A549 (cell line): ENCODE measurements around the gene ANKRD65. TPM values are rescaled to one million over a fixed set of nuclear protein-coding genes. Genes with fewer than 3 reads are reported as not detected.
A peak's percentile ranks its signal among the peaks of the same experiment; 100 is the strongest.
"Not testable (repeated sequence)": the region's sequence is repeated elsewhere in the genome, so short reads cannot be mapped to it uniquely, and the experiment has no call there.

Experiments
- ATAC-seq, 2 experiments: fragments of 200-7000 bp in 1 of 2; fragments of >200 bp in 1 of 2; cut with Nextera tagmentation in 1 of 2; cut with Tn5 transposase in 1 of 2; 3 replicates each; pipeline versions ENCODE4 v1.8.0 to v1.9.1; 2018 to 2020; ENCODE audit warnings: mild to moderate bottlenecking in 1 of 2, moderate library complexity in 1 of 2
- CTCF ChIA-PET: fragments of 300-600 bp; sonication (Branson Sonifier 250); formaldehyde crosslinking; extraction: SDS; loops from one replicate; lab custom pipeline; 2021; ENCODE audit warnings: antibody characterized with exemption, inconsistent platforms; lab: Yijun Ruan, JAX
- POLR2A ChIA-PET: fragments of 350-600 bp; formaldehyde crosslinking; extraction: SDS; loops from one replicate; lab custom pipeline; 2021; ENCODE audit warnings: antibody characterized with exemption, inconsistent platforms; lab: Yijun Ruan, JAX
- DNase-seq, 2 experiments: peaks; one replicate each; pipeline versions ENCODE4 v3.0.0 to v3.0.0-alpha.2; 2011 to 2016; ENCODE audit warnings: low read depth in 1 of 2, low spot score in 1 of 2
- FAIRE-seq: peaks from 2 replicates; lab custom pipeline; 2011; peaks lifted over from hg19 to GRCh38; lab: Jason Lieb, UNC
- H3K27ac ChIP-seq, 2 experiments: fragments of >200 bp; sonication (Bioruptor Twin); formaldehyde crosslinking; 3 replicates each; pipeline ENCODE4 v1.5.1; 2016 to 2017
- H3K4me1 ChIP-seq: fragments of >200 bp; sonication (Bioruptor Twin); formaldehyde crosslinking; 3 replicates; pipeline ENCODE4 v1.6.1; 2016
- H3K4me2 ChIP-seq: fragments of >200 bp; sonication (Bioruptor Twin); formaldehyde crosslinking; 3 replicates; pipeline ENCODE4 v1.6.1; 2016
- H3K4me3 ChIP-seq: fragments of >200 bp; sonication (Bioruptor Twin); formaldehyde crosslinking; 3 replicates; pipeline ENCODE4 v1.5.1; 2016
- H3K9me3 ChIP-seq: fragments of >200 bp; sonication (Bioruptor Twin); formaldehyde crosslinking; 3 replicates; pipeline ENCODE4 v1.6.1; 2016
- FOSB ChIP-seq: fragments of 250-450 bp; sonication (Bioruptor Pico); IDR thresholded peaks from 2 replicates; pipeline ENCODE4 v1.5.0; 2020; ENCODE audit warnings: mild to moderate bottlenecking, moderate library complexity
- FOXS1 ChIP-seq: fragments of 250-450 bp; sonication (Bioruptor Pico); IDR thresholded peaks from 2 replicates; pipeline ENCODE4 v1.5.0; 2020; ENCODE audit warnings: mild to moderate bottlenecking, moderate library complexity
- HOXB13 ChIP-seq: fragments of 250-450 bp; sonication (Bioruptor Pico); IDR thresholded peaks from 2 replicates; pipeline ENCODE4 v1.5.0; 2020; ENCODE audit warnings: low read depth, mild to moderate bottlenecking, moderate library complexity
- HOXB5 ChIP-seq: fragments of 250-450 bp; sonication (Bioruptor Pico); IDR thresholded peaks from 2 replicates; pipeline ENCODE4 v1.5.0; 2020; ENCODE audit warnings: mild to moderate bottlenecking, moderate library complexity
- JUNB ChIP-seq: fragments of >200 bp; sonication (Bioruptor Twin); formaldehyde crosslinking; IDR thresholded peaks from 2 replicates; pipeline ENCODE4 v1.6.1; 2016
- MAFK ChIP-seq: fragments of 450-650 bp; IDR thresholded peaks from 2 replicates; pipeline ENCODE4 v1.6.1; 2014; ENCODE audit not compliant: partially characterized antibody
- NFE2L2 ChIP-seq: fragments of 150-350 bp; conservative IDR thresholded peaks from 2 replicates; pipeline ENCODE4 v1.6.1; 2014; ENCODE audit warnings: low read length
- PHF8 ChIP-seq: fragments of 200-600 bp; sonication (generic); IDR thresholded peaks from 2 replicates; pipeline ENCODE4 v1.6.1; 2016; ENCODE audit warnings: low read depth, mild to moderate bottlenecking, antibody characterized with exemption, moderate library complexity, borderline replicate concordance
- RAD21 ChIP-seq, 2 experiments: fragments of >200 bp in 1 of 2; sonication (Bioruptor Twin) in 1 of 2; formaldehyde crosslinking in 1 of 2; IDR thresholded peaks in 1 of 2; conservative IDR thresholded peaks in 1 of 2; 2 replicates in 1 of 2; 3 replicates in 1 of 2; pipeline ENCODE4 v1.6.1; 2012 to 2018; ENCODE audit warnings: inconsistent platforms in 1 of 2
- RNF2 ChIP-seq: fragments of 200-600 bp; sonication (generic); IDR thresholded peaks from 2 replicates; pipeline ENCODE4 v1.6.1; 2016; ENCODE audit warnings: low read depth, mild to moderate bottlenecking, antibody characterized with exemption, moderate library complexity, borderline replicate concordance
- ZC3H11A ChIP-seq: fragments of 450-650 bp; IDR thresholded peaks from 2 replicates; pipeline ENCODE4 v1.6.1; 2014; ENCODE audit warnings: antibody characterized with exemption, mild to moderate bottlenecking
- WGBS: methylation state at CpG from one replicate; pipeline ENCODE4 v1.1.6; 2017; ENCODE audit errors: missing lambda C conversion rate; 5-methylcytosine and 5-hydroxymethylcytosine counted together
- polyA plus RNA-seq, 4 experiments: library from polyadenylated mRNA; depleted of rRNA in 3 of 4; stranded (reverse); fragments of >200 nt; fragmentation: RNase III in 1 of 4; extraction: RNeasy Plus Mini Kit Qiagen cat#74134 plus additional on column Dnase treatment in 1 of 4; gene quantifications; 2 replicates in 3 of 4; 3 replicates in 1 of 4; pipeline ENCODE4 v1.2.3, GENCODE V29; 2011 to 2017
- TF ChIP-seq, protein P1 (sequence below): fragments of >200 bp; sonication (Bioruptor Twin); formaldehyde crosslinking; IDR thresholded peaks from 3 replicates; pipeline ENCODE4 v1.5.1; 2016
- TF ChIP-seq, protein P2 (sequence below): IDR thresholded peaks from 2 replicates; pipeline ENCODE4 v1.6.1; 2012; ENCODE audit warnings: low read depth, borderline replicate concordance
- TF ChIP-seq, protein P3 (sequence below): fragments of >200 bp; sonication (Bioruptor Twin); formaldehyde crosslinking; IDR thresholded peaks from 2 replicates; pipeline ENCODE4 v1.6.1; 2016
- TF ChIP-seq, protein P4 (sequence below): fragments of >200 bp; sonication (Bioruptor Twin); formaldehyde crosslinking; IDR thresholded peaks from 3 replicates; pipeline ENCODE4 v1.6.1; 2016

ANKRD65 gene
- polyA plus RNA-seq, 2 of the 4 experiments (the other 2 are of a cell fraction) = 0.05 TPM; not detected in 1

DNA sequence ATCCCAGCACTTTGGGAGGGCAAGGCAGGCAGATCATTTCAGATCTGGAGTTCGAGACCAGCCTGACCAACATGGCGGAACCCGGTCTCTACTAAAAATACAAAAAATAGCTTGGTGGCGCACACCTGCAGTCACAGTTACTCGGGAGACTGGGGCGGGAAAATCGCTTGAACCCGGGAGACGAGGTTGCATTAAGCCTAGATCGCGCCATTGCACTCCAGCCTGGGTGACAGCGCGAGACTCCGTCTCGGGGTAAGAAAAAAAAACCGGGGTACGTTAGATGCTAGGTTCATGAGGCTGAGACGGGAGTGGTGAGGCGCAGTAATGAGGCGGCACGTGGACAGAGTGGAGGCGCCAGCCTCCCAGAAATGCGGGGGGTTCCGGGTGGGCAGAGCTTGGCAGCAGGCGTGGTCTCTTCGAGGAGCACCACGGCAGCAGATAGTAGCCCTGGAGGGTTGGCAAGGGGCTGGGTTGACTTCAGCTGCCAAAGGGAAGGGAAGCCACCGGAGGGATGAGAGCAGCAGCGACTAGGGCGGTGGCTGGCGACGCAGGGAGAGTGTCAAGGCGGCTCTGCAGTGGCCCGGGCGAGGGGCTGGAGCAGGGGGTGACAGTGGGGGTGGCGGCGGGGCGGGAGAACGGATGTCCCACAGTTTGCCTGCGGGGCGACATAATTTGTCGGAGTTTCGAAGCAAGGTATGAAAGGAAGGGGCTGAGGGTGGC, 14.8 kb downstream of the ANKRD65 start:
- ChIA-PET CTCF (interaction anchor here (1.4 to 3.8 kb wide), 3 partner anchors 35 to 101 kb away, joined by 3 to 21 read pairs (median 11); no protein-coding TSS in a partner anchor), POLR2A (interaction anchor here (1.6 to 2.3 kb wide), 2 partner anchors 31 to 98 kb away, joined by 4 to 12 read pairs; partner anchors contain the start of gene AURKAIP1)
- Histone ChIP-seq H3K4me3 (peak overlapping the region; percentile 69), H3K4me1 (peaks cover 32% of the 10 kb centered on the region), H3K9me3 (no peaks in the 10 kb centered on the region), H3K27ac (peak overlapping the region; percentile 88 to 100)
- 63% methylated on average over 28 of the region's 43 CpGs for WGBS
- DNase-seq (no peak), ATAC-seq (peak in 1 of 2 experiments; percentile 5; a peak in 3 of 6 replicates)
- TF ChIP-seq NFE2L2 (no peak), RAD21 (conservative IDR thresholded peaks at IDR 0.05 in 1 of 2, IDR thresholded peaks at IDR 0.05 in 1 of 2) (no peak), FOSB (no peak), ZC3H11A (no peak), RNF2 (no peak), HOXB13 (CRISPR knock-in tag) (no peak)
- TF ChIP-seq, all 56 proteins: peak for 0
- H3K4me2 ChIP-seq = peak overlapping the region; percentile 85
- no peak for FAIRE-seq

DNA sequence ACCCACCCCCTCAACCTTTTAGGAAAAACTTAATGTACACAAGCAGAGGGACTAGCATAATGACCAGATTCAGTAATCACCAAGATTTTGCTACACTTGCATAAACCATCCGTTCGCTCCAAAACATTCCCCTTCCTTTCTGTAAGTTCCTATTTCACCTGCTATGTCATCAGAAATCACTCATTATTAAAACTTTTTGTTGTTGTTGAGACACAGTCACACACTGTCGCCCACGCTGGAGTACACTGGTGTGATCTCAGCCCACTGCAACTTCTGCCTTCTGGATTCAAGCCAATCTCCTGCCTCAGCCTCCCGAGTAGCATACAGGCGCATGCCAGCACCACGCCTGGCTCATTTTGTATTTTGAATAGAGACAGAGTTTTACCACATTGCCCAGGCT, 17.4 kb downstream of the ANKRD65 start:
- 91% methylated on average over 7 of the region's 7 CpGs for WGBS
- no peak for DNase-seq
- no peak for ATAC-seq
- Histone ChIP-seq H3K27ac (no peak overlapping the region), H3K4me1 (peaks cover 36% of the 10 kb centered on the region), H3K4me2 (no peak overlapping the region), H3K9me3 (no peaks in the 10 kb centered on the region), H3K4me3 (no peak overlapping the region)
- FAIRE-seq = no peak
- TF ChIP-seq MAFK = peak; percentile 29
- no peak for TF ChIP-seq JUNB
- POLR2A ChIA-PET = no interaction called here
- CTCF ChIA-PET = interaction anchor here (0.6 kb wide), 1 partner anchor 782 kb away, joined by 3 read pairs; no protein-coding TSS in a partner anchor

DNA sequence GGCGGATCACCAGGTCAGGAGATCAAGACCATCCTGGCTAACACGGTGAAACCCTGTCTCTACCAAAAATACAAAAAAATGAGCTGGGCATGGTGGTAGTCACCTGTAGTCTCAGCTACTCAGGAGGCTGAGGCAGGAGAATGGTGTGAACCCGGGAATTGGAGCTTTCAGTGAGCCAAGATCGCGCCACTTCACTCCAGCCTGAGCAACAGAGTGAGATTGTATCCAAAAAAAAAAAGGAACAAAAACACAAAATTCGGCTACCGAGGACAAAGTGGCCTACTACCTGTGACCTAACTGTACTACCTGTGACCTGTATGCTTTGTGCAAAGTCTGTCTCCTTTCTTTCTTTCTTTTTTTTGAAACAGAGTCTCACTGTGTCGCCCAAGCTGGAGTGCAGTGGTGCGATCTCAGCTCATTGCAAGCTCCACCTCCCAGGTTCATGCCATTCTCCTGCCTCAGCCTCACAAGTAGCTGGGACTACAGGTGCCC, 18.1 kb downstream of the ANKRD65 start:
- DNase-seq, H3K9me3 ChIP-seq, FAIRE-seq, ATAC-seq, H3K4me2 ChIP-seq, H3K4me3 ChIP-seq, H3K27ac ChIP-seq: not testable (repeated sequence)
- ChIA-PET CTCF (interaction anchor here (0.9 to 2.3 kb wide), 5 partner anchors 11 to 102 kb away, joined by 3 to 13 read pairs (median 5); no protein-coding TSS in a partner anchor), POLR2A (interaction anchor here (0.9 kb wide), 1 partner anchor 988 kb away, joined by 3 read pairs; the partner anchor contains the start of genes MORN1 and RER1)
- 95% methylated on average over 9 of the region's 9 CpGs for WGBS
- peaks cover 31% of the 10 kb centered on the region for H3K4me1 ChIP-seq

DNA sequence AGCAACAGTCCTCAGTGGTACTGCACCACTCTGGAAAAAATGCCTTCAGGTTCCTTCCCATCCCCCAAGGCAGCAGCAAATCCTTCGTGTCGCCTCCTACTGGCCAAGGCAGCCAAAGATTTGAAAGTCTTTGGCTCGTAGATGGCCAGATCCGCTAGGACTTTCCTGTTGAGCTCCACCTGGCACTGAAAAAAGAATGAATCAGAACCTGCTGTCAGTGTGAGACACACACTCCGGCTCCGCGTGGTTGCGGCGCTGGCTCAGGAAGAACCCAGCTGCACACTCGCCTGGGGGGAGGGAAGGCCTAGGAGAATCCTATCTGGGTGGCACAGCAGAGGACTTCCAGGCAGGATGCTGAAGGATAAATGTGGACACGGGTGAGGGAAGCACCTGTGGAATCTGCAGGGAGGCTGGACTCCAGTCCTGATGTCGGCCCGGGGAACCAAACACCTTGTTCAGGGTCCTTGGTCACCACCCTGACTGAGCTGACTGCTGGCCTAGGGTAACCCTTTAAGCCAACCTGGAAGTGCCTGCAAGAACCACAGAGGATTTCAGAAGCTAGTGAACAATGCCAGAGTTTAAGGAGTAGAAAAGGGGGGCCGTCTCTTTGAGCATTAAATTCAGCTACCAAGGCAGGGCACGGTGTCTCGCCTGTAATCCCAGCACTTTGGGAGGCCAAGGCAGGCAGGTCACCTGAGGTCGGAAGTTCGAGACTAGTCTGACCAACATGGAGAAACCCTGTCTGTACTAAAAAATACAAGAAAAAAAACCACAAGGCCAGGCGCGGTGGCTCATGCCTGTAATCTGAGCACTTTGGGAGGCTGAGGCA, 18.8 kb downstream of the ANKRD65 start:
- DNase-seq (peak; percentile 51 to 71), FAIRE-seq (no peak), ATAC-seq (peak; percentile 5 to 14; a peak in 3 of 6 replicates)
- Histone ChIP-seq H3K27ac (no peak overlapping the region), H3K4me1 (peaks cover 37% of the 10 kb centered on the region), H3K4me2 (no peak overlapping the region; the same call in 2 of the 3 replicates), H3K9me3 (no peaks in the 10 kb centered on the region), H3K4me3 (no peak overlapping the region)
- CTCF ChIA-PET = interaction anchor here (0.6 to 2.3 kb wide), 12 partner anchors 10 to 108 kb away, joined by 3 to 13 read pairs (median 4); partner anchors contain the start of gene AURKAIP1
- TF ChIP-seq PHF8 = no peak
- TF ChIP-seq, protein P1, sequence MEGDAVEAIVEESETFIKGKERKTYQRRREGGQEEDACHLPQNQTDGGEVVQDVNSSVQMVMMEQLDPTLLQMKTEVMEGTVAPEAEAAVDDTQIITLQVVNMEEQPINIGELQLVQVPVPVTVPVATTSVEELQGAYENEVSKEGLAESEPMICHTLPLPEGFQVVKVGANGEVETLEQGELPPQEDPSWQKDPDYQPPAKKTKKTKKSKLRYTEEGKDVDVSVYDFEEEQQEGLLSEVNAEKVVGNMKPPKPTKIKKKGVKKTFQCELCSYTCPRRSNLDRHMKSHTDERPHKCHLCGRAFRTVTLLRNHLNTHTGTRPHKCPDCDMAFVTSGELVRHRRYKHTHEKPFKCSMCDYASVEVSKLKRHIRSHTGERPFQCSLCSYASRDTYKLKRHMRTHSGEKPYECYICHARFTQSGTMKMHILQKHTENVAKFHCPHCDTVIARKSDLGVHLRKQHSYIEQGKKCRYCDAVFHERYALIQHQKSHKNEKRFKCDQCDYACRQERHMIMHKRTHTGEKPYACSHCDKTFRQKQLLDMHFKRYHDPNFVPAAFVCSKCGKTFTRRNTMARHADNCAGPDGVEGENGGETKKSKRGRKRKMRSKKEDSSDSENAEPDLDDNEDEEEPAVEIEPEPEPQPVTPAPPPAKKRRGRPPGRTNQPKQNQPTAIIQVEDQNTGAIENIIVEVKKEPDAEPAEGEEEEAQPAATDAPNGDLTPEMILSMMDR = peak; percentile 57
- TF ChIP-seq, protein P2, sequence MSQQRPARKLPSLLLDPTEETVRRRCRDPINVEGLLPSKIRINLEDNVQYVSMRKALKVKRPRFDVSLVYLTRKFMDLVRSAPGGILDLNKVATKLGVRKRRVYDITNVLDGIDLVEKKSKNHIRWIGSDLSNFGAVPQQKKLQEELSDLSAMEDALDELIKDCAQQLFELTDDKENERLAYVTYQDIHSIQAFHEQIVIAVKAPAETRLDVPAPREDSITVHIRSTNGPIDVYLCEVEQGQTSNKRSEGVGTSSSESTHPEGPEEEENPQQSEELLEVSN = no peak
- TF ChIP-seq HOXB5 (CRISPR knock-in tag) = no peak
- TF ChIP-seq, protein P3, sequence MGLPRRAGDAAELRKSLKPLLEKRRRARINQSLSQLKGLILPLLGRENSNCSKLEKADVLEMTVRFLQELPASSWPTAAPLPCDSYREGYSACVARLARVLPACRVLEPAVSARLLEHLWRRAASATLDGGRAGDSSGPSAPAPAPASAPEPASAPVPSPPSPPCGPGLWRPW = no peak
- TF ChIP-seq, protein P4, sequence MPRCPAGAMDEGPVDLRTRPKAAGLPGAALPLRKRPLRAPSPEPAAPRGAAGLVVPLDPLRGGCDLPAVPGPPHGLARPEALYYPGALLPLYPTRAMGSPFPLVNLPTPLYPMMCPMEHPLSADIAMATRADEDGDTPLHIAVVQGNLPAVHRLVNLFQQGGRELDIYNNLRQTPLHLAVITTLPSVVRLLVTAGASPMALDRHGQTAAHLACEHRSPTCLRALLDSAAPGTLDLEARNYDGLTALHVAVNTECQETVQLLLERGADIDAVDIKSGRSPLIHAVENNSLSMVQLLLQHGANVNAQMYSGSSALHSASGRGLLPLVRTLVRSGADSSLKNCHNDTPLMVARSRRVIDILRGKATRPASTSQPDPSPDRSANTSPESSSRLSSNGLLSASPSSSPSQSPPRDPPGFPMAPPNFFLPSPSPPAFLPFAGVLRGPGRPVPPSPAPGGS = 0 out of 3 replicates have a peak, but pooled peaks have one; percentile 14
- TF ChIP-seq FOXS1 (CRISPR knock-in tag) = no peak
- TF ChIP-seq FOSB = no peak
- POLR2A ChIA-PET = interaction anchor here (0.9 to 1.1 kb wide), 3 partner anchors 24 to 989 kb away, joined by 3 to 6 read pairs (median 3); partner anchors contain the start of genes AURKAIP1, MORN1 and RER1
- WGBS = 68% methylated on average over 20 of the region's 20 CpGs
